HG02852 (cell line): ENCODE data around the gene PSMD1.

Experiments
- ATAC-seq: cut with Tn5 transposase; IDR thresholded peaks from one replicate; pipeline ENCODE4 v1.9.1; 2021; ENCODE audit warnings: mild to moderate bottlenecking, moderate library complexity; ENCODE audit not compliant: unreplicated experiment

The PSMD1 gene

GRCh38 chr2:231034291-231034882, 22.3 kb upstream of the PSMD1 start:
- ATAC-seq, result no peak

DNA sequence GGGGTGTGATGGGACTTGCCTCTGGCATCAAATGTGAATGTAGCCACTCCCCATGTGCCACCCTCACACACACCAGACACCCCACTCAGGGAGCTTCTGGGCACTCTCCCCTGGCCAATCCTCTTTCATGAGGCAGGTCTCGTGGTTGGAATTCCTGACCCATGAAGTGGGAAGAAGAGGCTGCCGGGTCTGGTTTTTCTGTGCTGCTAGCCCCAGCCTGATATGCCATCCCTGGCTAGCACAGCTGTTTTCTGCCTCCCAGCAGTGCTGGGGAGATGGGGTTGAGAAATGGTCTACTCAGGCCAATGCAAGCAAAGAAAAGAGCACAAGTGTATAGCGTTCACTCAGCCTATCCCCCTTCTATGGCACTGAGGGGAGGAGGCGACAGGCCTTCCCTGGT, 20.5 kb upstream of the PSMD1 start:
- ATAC-seq, result no peak

- no peak for ATAC-seq
Measured at GRCh38 chr2:231036578-231037106, 20.0 kb upstream of the PSMD1 start.

DNA sequence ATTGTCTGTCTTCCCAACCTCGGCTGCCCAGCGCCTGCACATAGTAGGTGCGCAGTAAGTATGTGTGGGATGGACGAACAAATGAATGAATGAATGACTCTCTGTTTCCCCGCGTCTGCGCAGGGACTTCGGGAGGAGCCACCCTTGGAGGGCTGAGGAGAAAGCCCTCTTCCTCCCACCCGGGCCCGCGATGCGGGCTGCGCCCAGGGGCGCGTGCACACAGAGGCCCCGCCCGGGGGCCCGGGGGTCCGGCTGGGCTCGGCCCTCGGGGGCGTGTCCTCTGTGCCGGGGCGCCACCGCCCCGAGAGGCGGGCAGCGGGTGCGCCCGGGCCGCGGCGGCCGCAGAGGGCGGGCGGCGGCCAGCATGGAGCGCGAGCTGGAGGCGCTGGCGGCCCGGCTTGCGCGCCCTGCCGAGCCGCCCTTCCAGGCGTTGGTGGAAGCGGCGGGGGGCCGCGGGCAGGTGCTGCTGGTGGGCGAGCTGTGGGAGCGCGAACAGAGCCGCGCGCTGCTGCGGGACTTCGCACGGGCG, 19.4 kb upstream of the PSMD1 start, which contains the start of gene C2orf72:
TSS of gene C2orf72 (plus strand) at position 322 of the 529 bp plus-strand sequence. CDS start at position 365, 43 bp downstream.
- no peak for ATAC-seq

DNA sequence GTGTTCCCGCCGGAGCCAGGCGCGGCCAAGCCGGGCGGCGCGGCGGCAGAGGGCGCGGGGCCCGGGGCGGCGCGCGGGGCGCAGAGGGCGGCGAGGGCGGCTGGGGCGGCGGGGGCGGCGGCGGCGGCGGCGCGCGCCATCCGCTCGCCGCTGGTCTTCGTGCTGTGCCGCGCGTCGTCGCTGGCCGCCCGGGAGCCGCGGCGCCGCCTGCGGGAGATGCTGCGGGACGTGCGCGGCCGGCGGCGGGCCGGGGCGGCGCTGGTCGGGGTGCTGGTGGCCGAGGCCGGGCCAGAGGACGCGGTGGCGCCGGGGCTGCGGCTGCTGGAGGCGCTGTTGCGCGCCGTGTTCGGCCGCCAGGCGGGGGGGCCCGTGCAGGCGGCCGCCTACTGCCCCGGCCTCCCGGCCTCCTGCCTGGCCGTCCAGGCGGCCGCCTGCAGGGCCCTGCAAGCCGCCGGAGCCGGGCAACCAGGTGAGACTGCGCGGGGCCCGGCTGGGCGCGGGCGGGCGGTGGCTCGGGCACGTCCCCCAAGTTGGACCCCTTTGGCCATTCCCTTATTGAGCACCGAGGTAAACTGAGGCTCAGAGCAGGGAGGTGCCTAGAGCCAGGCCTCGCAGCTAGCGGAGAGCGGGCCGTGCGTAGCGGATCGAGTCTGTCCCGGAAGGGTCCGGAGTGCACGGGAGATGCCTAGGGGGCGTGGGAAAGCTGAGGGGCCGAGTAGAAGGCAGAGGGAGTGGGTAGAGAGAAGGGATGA, 18.8 kb upstream of the PSMD1 start:
- ATAC-seq, result no peak

- ATAC-seq, result no peak
Measured at GRCh38 chr2:231038483-231039293, 18.0 kb upstream of the PSMD1 start.

- no peak for ATAC-seq
Measured at GRCh38 chr2:231039294-231039664, 17.4 kb upstream of the PSMD1 start.

DNA sequence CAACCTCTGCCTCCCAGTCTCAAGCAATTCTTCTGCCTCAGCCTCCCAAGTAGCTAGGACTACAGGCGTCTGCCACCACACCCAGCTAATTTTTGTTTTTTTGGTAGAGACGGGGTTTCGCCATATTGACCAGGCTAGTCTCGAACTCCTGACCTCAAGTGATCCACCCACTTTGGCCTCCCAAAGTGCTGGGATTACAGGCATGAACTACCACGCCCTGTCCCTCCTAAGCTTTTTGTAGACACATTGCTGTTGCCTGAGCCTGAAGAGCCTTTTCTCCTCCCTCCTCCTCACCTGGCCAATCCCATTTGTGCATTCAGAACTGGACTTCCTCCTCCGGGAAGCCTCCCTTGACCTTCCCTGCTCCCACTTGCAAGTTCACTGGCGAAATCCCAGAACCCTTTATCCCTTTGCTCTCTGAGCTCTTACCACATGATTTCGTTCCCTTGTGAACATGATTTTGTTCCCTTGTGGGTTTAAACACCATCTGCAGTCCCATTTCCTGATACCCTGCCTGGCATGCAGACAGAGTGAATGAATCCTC, 16.8 kb upstream of the PSMD1 start:
- no peak for ATAC-seq

GRCh38 chr2:231041061-231041689, 15.5 kb upstream of the PSMD1 start:
- ATAC-seq, result no peak

DNA sequence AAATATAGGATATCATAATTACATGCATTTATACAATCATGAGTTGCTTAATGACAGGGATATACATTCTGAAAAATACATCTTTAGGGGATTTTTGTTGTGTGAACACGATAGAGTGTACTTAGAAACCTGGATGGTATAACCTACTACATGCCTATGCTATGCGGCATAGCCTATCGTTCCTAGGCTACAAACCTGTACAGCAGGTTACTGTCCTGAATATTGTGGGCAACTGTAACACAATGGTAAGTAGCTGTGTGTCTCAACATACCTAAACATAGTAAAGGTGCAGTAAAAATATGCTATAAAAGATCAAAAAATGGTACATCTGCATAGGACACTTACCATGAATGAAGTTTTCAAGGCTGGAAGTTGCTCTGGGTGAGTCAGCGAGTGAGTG, 12.9 kb upstream of the PSMD1 start:
- no peak for ATAC-seq

GRCh38 chr2:231046916-231047273, 9.8 kb upstream of the PSMD1 start:
- no peak for ATAC-seq

- ATAC-seq, result no peak
Measured at GRCh38 chr2:231047274-231047922, 9.3 kb upstream of the PSMD1 start.

DNA sequence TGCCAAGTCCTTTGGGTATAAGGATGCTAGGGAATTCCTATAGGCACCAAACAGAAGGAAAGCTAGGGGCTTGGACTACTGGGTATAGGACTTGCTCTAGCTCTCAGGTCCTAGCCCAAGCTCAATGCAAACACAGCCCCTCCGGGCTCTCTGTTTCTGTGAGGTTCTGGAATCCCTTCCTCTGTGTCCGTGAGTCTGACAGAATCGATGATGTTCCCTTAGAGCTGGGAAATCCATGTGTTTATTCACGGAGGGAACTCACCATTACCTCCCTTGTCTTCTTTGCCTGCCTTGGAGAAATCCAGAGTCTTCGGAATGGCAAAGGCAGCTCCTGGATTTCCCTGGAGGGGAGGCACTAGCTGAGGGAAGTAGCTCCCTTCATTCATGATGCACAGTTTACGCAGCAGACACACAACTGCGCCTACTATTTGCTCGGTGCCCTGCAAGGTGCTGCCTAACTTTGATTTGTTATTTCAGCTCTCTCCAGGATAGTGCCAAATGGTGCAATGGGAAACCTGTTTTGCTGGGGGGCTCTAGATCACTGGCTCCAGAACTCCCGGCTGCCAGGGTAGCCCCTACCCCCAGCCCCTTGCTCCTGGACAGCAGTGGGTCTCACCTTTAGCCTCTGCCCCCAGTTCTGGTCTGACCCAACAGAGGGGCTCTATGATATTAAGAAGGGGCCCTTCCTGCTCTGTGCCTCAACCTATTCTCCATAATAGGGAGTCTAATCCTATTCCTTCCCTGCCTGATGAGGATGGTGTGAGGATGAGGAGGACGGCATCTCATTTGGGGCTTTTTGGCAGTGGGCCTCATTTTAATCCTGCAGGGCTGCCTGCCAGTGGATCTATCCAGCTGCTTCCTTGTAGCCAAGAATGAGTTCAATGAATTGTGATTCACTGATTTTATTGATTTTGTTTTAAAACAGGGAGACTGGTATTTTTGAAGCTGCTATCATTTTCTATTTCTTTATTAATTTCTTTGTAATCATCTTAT, 8.4 kb upstream of the PSMD1 start:
- no peak for ATAC-seq

DNA sequence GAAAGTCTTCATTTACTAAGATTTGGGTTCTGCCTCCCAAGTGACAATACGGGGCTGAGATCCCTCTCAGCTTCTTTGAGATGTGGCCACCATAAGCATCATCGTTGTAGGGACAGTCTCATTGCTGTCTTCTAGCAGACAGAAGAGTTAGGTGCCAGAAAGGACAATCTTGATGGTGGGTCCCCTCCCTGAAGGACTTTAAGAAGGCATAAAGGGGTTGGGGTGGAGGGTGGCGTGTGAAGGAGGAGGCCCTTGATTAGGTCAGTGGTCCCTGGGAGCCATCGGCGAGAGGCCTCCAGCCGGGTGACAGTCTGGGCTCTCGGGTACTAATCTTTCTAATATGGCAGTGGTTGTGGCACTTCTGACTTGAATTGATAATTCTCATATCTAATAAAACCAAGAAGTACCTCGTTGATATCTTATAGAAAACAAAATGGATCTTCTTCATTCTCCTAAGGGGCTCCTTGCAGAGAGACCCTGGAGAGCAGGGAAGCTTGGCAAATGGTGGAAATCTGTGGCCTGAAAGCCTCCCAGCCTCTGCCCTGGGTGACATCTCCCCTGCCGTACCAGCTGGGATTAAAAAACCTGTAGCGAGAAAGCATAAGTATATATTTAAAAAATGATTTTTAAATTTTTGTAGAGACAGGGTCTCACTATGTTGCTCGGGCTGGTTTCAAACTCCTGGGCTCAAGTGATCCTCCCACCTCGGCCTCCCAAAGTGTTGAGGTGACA, 7.2 kb upstream of the PSMD1 start:
- ATAC-seq, result no peak

- ATAC-seq, result no peak
Measured at GRCh38 chr2:231050018-231050901, 6.4 kb upstream of the PSMD1 start.

GRCh38 chr2:231051116-231051515, 5.6 kb upstream of the PSMD1 start:
- ATAC-seq, result no peak
